ENCODE measurements around the gene KLF11.
"Not testable (repeated sequence)": the region's sequence is repeated elsewhere in the genome, so short reads cannot be mapped to it uniquely, and the experiment has no call there.

KLF11 gene

DNA sequence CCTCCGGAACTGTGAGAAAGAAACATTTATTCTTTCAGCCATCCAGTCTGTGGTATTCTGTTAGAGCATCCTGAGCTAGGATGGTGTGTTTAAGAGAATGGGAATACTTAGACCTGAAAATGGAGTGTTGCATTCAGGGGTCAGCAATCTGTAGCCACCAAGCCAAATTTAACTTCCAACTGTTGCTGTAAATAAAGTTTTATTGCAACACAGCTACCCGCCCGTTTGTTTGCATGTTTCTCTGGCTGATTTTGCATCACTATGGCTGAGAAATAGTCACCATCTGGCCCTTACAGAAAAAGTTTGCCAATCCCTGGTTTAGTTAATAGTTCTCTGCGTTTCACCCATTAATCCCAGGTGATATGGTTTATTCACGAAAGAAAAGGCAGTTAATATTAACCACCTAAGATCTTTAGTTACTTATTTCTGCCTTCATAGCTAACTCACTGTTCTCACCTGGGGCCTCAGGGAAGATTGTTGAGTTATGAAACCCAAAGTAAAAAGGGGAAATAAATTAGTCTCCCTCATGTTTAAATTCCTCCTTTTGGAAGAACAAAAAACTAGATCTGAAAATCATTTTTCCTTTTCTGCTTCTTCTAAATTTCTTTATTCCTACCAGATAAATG lies 46.3 kb downstream of the KLF11 start:
- no peak for DNase-seq

- DNase-seq: peak; percentile 18 to 23
These were observed 48.0 kb downstream of the KLF11 start for GRCh38 chr2:10091182-10091888.

- DNase-seq: not testable (repeated sequence)
These were observed 48.5 kb downstream of the KLF11 start for GRCh38 chr2:10091889-10092244.

- DNase-seq: no peak
These were observed 51.0 kb downstream of the KLF11 start for GRCh38 chr2:10094271-10094814.

DNA sequence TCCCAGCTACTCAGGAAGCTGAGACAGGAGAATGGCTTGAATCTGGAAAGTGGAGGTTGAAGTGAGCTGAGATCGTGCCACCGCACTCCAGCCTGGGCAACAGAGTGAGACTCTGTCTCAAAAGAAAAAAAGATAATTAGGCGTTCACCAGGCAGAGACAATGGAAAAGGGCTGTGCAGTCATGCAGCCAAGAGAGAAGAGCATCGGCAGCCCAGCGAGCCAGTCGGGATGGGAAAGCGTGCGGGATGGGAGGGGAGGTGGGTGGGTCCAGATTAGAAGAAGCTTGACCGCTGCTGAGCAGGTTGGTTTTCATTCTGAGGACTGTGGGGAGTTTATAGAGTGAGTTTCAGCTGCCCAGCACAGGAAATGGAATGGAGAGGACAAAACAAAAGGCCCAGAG lies 51.8 kb downstream of the KLF11 start:
- DNase-seq: no peak

GRCh38 chr2:10096641-10097040 lies 53.3 kb downstream of the KLF11 start:
- no peak for DNase-seq

DNA sequence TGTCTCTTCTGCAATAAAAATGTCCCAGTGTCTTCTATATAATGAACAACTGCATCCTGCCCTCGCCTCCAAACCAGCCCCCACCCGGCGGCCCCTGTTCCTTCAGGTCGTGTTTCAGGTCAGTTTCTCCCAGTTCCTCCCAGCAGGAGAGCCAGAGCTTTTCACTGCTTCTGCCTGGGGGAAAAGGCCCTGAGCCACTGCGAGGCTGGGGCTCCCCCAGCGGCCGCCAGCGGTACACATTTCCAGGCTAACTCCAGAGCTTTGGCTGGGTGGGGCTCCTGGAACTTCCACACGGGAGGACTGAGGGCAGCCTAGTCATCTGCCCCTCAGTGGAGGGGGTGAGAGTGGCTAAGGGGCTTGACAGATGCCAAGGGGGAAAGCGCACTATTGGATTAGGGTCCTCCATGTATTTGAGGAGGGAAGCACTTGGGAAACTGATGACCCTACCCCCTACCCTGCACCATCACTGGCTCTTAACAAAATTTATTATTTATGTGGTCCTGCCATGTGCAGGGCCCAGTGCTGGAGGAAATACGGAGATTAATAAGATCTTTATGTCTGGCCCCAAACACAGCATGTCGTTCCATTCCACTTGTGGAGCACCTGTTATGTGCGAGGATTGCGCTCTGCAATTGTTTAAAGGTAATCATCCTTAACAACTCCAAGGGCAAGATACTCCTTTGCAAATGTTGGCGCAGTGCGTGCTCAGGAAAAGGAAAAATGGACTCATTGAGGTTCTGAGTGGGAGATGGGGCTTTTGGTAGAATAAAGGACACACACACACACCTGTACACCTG lies 54.2 kb downstream of the KLF11 start:
- peak; percentile 36 to 46 for DNase-seq

DNA sequence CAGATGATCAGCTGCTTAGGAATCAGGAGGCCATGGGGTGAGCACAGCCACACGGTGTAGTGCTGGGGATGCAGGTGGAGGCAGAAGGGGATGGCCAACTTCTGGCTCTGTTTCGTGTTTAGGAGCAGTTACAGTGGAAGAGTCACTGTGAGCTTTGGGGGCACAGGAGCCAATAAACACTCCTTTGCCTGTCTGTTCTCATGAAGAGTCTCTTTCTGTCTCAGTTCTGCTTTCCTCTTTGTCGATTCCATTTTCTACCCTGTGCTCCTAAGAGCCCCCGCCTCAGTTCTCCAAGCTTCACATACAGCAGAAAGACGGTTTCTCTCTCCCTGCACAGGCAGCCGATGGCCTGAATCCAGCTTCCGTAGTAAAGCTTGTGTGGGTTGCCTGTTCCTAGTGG lies 58.1 kb downstream of the KLF11 start:
- DNase-seq: no peak

- no peak for DNase-seq
These were observed 59.8 kb downstream of the KLF11 start for GRCh38 chr2:10103179-10103578.
